GM13977 (cell line): Measurements from ENCODE around the gene TCFL5.

Experiments
- DNase-seq: peaks from one replicate; pipeline ENCODE4 v3.0.0; 2012; ENCODE audit warnings: low spot score
- CTCF ChIP-seq: IDR thresholded peaks from 2 replicates; pipeline ENCODE4 v1.5.1; 2012; ENCODE audit warnings: mild to moderate bottlenecking, control low read depth; ENCODE audit not compliant: insufficient read depth; ENCODE audit errors: extremely low read depth, missing control alignments
- in situ Hi-C: fragments of 300-500 bp; cut with MboI; formaldehyde crosslinking; loops from one replicate; pipeline ENCODE4 v1.12.0; 2022; ENCODE audit warnings: low sequenced_read_pairs, low pct_unique_long_range_greater_than_20kb, mixed read lengths, inconsistent platforms; ENCODE audit not compliant: unreplicated experiment

TCFL5 gene

GRCh38 chr20:62840244-62841197 lies 21.1 kb downstream of the TCFL5 start:
- DNase-seq = no peak
- no peak for TF ChIP-seq CTCF
- in situ Hi-C loops = no loop called here

GRCh38 chr20:62839816-62840215 lies 21.8 kb downstream of the TCFL5 start:
- DNase-seq = no peak
- TF ChIP-seq CTCF = no peak
- in situ Hi-C loops = no loop called here

GRCh38 chr20:62839261-62839660 lies 22.4 kb downstream of the TCFL5 start:
- in situ Hi-C loops = no loop called here
- TF ChIP-seq CTCF = no peak
- no peak for DNase-seq

GRCh38 chr20:62838128-62838891 lies 23.3 kb downstream of the TCFL5 start:
- in situ Hi-C loops = no loop called here
- TF ChIP-seq CTCF = no peak
- DNase-seq = no peak

- DNase-seq = no peak
- no peak for TF ChIP-seq CTCF
- in situ Hi-C loops = no loop called here
These were observed 23.9 kb downstream of the TCFL5 start for GRCh38 chr20:62837790-62838127.

GRCh38 chr20:62836967-62837490 lies 24.6 kb downstream of the TCFL5 start:
- in situ Hi-C loops = no loop called here

More at GRCh38 chr20:62836967-62837490, 24.6 kb downstream of the TCFL5 start:
- TF ChIP-seq CTCF = no peak
- DNase-seq = no peak
